Left cardiac atrium (tissue), 4 donors: ENCODE results near the gene PDE4C. TPM values are rescaled to one million over a fixed set of nuclear protein-coding genes. Genes with fewer than 3 reads are reported as not detected.

Source experiments
- ATAC-seq, 2 donors: fragments of 200-7000 bp; cut with Tn5 transposase; one replicate each; pipeline ENCODE4 v1.9.1; 2020; ENCODE audit warnings: mild to moderate bottlenecking in 2 of 2, moderate library complexity in 2 of 2
- DNase-seq: peaks from one replicate; pipeline ENCODE4 v3.0.0-alpha.2; 2020
- intact Hi-C, 2 donors: fragments of 100-400 bp; cut with DNase I; formaldehyde crosslinking; loops; one replicate each; pipeline versions ENCODE4 v1.14.1 to v1.15.1; 2022 to 2023
- total RNA-seq, 2 donors: library from RNA; stranded (reverse); fragmentation: NEBNext Ultra II Directional; extraction: Animal tissue kit (Norgen Biotek cat#: 25700); gene quantifications; one replicate each; pipeline ENCODE4 v1.2.1, GENCODE V29; 2021
- donor health status: DM: no; HTN: yes; CAD: no.
- donor health status: DM: no; HTN: yes; CAD: no; lungs with severe emphysema.
- donor health status: DM: yes; HTN: yes; CAD: no.
- donor health status: Dilated cardiomyopathy.

Gene PDE4C
- total RNA-seq, 2 donors from 2014 or later: 0.55 TPM; not detected in 1

DNA sequence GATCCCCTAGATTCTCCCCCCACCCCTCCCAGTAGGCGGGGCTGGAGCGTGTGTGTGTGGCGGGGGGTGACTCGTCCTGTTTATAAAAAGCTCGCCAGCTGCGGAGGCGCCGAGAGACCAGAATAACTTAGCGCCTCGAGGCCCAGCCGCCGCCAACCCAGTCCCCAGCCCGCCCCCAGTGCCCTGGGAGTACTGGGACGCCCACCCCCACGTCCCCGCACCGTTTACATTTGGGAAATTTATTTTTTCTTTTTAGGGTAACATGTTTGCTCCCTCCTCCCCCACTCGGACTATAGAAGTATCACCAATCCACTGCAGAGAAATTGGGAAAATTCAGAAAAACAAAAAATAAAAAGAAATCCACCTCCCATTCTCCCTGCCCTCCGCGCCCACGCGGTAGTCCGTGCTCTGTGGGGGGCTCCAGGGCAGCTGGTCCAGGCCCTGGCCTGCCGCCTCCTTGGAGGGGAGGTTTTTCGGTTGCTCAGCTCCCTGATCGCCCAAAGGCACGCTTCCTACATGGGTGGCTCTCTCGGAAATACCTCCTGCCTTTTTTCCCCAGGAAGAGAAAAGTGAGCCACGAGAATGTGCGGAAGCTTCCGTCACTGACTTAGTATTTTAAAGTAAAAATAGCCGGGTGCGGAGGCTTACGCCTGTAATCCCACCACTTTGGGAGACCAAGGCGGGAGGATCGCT, 20.9 kb downstream of the PDE4C start:
- peak; percentile 41 to 46 for ATAC-seq
- peak; percentile 87 for DNase-seq
- intact Hi-C loops: loop anchor here in 1 of 2 donors (10.0 kb wide), 1 partner anchor 209 kb away; the partner anchor contains the start of gene SSBP4

- no peak for DNase-seq
- intact Hi-C loops: loop anchor here in 1 of 2 donors (10.0 kb wide), 1 partner anchor 210 kb away; the partner anchor contains the start of gene SSBP4
- ATAC-seq: peak; percentile 15 to 38
Observed at GRCh38 chr19:18204394-18205199, 21.6 kb downstream of the PDE4C start.

DNA sequence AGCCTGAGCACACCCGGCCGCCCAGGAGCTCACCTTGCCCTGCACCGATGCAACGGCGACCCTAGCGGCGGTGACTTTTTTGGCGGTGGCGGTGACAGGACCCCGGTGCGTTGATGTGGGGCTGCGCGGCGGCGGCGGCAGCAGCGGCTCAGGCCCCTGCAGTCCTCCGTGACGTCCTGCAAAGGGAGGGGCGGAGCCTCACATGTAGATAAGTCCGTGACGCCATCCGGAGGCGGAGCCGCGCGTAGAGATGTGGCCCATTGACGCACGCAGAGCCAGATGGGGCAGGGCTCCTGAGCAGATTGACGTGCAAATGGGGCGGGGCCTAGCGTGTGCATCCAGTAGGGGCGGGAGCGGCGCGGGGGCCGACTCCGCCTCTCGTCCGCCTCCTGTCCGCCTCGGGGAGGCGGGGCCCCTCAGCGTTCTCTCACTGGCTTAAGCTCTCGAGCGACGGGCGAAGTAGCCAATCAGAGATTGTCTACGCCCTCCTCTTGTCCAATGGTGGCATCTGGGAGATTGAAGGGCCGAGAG, 22.3 kb downstream of the PDE4C start, which contains the start of gene RAB3A:
TSS of gene RAB3A (minus strand) at position 180 of the 531 bp plus-strand sequence. CDS start 1,302 bp downstream, outside the sequence.
- DNase-seq: peak; percentile 100
- intact Hi-C loops: loop anchor here in 1 of 2 donors (10.0 kb wide), 1 partner anchor 211 kb away; the partner anchor contains the start of gene SSBP4
- peak; percentile 94 to 96 for ATAC-seq

DNA sequence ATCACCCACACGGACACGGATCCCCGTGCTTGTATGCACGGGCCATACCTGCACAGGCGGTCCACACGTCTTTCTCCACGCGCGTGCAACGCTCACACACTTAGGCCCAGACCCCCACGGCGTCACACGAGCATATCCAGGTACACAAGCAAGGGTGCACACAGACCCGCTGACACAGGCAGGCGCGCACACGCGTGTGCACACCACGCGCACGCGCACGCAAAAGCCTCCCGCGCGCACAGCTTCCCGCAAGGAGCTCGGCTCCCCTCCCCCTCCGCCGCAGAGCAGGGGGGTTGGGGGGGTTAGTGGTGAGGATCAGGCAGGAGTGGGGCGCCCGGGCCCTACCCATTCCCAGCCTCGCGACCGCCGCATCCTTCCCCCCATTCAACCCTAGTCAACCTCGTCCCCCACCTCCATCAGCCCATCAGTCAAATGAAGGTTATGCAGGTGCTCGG, 22.8 kb downstream of the PDE4C start:
- intact Hi-C loops: loop anchor here in 1 of 2 donors (10.0 kb wide), 1 partner anchor 211 kb away; the partner anchor contains the start of gene SSBP4
- ATAC-seq: peak in 1 of 2 donors; percentile 4
- DNase-seq: peak; percentile 60

GRCh38 chr19:18202778-18203407, 23.3 kb downstream of the PDE4C start:
- peak; percentile 46 for DNase-seq
- ATAC-seq: no peak
- intact Hi-C loops: loop anchor here in 1 of 2 donors (10.0 kb wide), 1 partner anchor 212 kb away; the partner anchor contains the start of gene SSBP4

GRCh38 chr19:18202397-18202777, 23.9 kb downstream of the PDE4C start:
- intact Hi-C loops: loop anchor here in 1 of 2 donors (10.0 kb wide), 1 partner anchor 212 kb away; the partner anchor contains the start of gene SSBP4
- ATAC-seq (no peak), DNase-seq (no peak)

DNA sequence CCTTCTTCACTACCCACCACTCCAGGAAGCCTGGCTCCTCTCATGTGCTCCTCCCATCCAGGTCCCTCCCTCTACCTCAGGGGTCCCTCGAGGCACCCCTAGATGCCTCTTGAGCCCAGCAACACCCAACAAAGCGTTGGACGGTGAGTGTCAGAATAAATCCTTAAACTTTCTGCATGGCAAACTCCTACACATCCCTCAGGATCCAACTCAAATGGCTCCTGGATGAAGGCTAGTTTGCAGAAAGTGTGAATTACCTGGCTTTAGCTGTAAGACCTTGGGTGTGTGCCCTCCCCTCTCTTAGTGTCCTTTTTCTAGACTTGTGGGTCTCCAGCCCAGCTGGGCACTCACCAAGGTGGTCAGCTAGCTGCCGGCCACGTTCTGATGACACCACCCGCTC, 27.9 kb downstream of the PDE4C start:
- intact Hi-C loops: no loop called here
- DNase-seq (no peak), ATAC-seq (no peak)

- no peak for ATAC-seq
- intact Hi-C loops: no loop called here
- no peak for DNase-seq
Observed at GRCh38 chr19:18197941-18198340, 28.3 kb downstream of the PDE4C start.

DNA sequence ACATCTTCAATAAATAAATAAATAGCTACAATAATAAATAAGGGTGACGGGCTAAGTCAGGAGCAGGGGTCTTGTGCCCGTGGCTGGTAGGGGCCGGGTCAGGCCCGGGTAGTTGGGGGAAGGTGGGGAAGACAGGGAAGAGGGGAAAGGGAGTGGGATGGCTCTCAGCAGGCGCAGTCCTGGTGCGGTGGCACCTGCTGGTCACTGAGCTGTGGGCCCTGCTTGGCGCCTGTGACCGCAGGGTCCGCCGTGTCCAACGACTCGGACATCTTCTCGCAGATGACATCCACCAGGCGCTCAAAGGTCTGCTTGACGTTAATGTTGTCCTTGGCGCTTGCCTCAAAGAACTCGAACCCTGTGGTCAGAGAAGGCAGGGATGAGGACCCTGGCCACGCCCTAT, 28.9 kb downstream of the PDE4C start:
- ATAC-seq (no peak), DNase-seq (no peak)
- intact Hi-C loops: no loop called here

- no peak for DNase-seq
- intact Hi-C loops: no loop called here
- no peak for ATAC-seq
Observed at GRCh38 chr19:18196511-18196845, 29.8 kb downstream of the PDE4C start.

- DNase-seq: peak; percentile 51
- no peak for ATAC-seq
- intact Hi-C loops: no loop called here
Observed at GRCh38 chr19:18194554-18195238, 31.5 kb downstream of the PDE4C start.

DNA sequence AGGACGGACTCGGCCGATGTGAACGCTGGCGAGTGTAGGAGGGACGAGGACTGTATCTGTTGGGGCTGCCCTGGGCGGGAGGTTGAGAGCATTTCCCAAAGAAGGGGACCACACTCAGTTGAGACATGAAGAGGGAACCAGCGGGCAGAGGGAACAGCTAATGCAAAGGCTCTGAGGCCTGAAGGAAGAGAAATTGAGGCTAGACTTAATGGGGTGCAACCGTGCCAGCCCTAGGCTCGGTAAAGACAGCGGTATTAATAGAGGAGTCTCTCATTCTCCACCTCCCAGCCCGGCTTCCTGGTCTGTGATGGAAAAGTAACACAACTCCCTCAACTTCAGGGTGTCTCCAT, 32.1 kb downstream of the PDE4C start:
- intact Hi-C loops: no loop called here
- DNase-seq: no peak
- ATAC-seq: no peak

DNA sequence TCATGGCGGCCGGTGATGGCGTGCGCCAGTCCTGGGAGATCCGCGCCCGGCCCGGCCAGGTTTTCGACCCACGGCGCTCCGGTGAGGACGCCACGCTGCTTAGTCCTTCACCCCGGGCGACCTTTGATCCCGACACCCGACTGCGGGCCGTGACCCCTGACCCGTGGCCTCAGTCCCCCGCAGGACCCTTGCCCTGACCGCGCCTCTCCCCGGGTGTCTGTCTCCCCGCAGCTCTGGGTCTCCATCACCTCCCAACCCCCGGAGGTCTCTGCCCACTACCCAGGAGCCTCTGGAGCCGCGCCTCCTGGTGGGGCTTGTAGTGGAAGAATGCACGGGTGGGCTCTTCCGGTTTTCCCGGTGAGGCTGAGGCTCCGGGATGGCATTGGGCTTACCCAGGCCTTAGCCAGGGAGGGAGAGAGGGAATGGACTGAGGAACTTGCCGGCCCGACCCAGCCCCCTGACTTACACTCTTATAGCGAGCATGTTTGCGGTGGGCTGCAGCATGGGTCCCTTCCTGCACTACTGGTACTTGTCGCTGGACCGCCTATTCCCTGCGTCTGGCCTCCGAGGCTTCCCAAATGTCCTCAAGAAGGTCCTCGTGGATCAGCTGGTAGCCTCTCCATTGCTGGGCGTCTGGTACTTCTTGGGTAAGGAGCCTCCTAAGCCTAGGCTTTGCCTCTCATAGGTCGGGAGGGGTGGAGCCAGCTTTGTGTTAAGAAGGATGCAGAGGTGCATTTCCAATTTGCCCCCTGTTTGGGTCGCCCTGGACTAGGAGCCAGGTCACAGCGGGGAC, 32.7 kb downstream of the PDE4C start:
- intact Hi-C loops: no loop called here
- DNase-seq (peak; percentile 41), ATAC-seq (no peak)

- intact Hi-C loops: no loop called here
Observed at GRCh38 chr19:18192673-18193387, 33.4 kb downstream of the PDE4C start, which contains the start of gene MPV17L2. TSS of gene MPV17L2 (plus strand) at chr19:18193218. CDS start at chr19:18193282, 64 bp downstream.

DNA sequence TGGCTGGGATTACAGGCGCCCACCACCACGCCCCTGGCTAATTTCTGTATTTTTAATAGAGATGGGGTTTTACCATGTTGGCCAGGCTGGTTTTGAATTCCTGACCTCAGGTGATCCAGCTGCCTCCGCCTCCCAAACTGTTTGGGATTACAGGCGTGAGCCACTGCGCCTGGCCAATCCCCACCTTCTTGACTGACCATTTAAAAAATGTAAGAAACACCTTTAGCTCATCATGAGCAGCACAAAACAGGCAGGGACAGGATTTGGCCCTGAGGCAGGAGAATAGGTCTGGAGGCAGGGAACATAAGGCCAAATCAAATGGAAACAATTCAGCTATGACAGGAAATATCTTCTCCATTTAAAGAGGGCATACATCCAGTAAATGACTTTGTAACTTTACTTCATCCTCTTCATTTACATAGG, 34.6 kb downstream of the PDE4C start:
- intact Hi-C loops: no loop called here
- ATAC-seq (no peak), DNase-seq (no peak)

More at GRCh38 chr19:18192673-18193387, 33.4 kb downstream of the PDE4C start, which contains the start of gene MPV17L2:
- DNase-seq (peak; percentile 100), ATAC-seq (peak; percentile 95 to 96)

DNA sequence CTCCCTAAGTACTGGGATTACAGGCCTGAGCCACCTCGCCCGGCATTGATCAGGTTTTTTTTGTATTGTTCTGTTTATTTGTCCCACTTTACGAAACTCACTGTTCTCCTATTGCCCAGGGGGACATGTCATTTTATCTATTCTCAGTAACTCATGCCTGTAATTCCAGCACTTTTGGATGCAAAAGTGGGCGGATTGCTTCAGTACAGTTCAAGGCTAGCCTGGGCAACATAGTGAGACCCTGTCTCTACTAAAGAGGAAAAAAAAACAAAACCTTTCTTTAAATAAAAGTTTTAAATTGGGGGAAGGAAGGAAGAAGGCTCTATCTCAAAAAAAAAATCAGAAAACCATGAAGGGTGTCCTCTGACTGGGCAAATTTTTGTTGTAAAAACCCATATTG, 36.0 kb downstream of the PDE4C start:
- DNase-seq: no peak
- intact Hi-C loops: no loop called here
- ATAC-seq: no peak

GRCh38 chr19:18185538-18185937, 40.7 kb downstream of the PDE4C start:
- ATAC-seq: no peak
- DNase-seq: no peak
- intact Hi-C loops: no loop called here
